Hindlimb muscle (tissue), 1 donor: ENCODE measurements around the gene SYT5. TPM values are rescaled to one million over a fixed set of nuclear protein-coding genes. Genes with fewer than 3 reads are reported as not detected.
"Not testable (repeated sequence)": the region's sequence is repeated elsewhere in the genome, so short reads cannot be mapped to it uniquely, and the experiment has no call there.

Experiments used
- DNase-seq: peaks from one replicate; pipeline ENCODE4 v3.0.0-alpha.2; 2013
- polyA plus RNA-seq: library from polyadenylated mRNA; unstranded; fragments of 120-200 nt; gene quantifications from one replicate; pipeline ENCODE4 v1.2.1, GENCODE V29; 2013; ENCODE audit not compliant: insufficient read length

The SYT5 gene
- polyA plus RNA-seq, 1 donor = 0.13 TPM

GRCh38 chr19:55166530-55167268, 13.4 kb downstream of the SYT5 start, which contains the start of gene DNAAF3:
Gene DNAAF3 (minus strand): TSS chr19:55166613. CDS start chr19:55166413, 200 bp downstream.
- peak; percentile 78 for DNase-seq

DNA sequence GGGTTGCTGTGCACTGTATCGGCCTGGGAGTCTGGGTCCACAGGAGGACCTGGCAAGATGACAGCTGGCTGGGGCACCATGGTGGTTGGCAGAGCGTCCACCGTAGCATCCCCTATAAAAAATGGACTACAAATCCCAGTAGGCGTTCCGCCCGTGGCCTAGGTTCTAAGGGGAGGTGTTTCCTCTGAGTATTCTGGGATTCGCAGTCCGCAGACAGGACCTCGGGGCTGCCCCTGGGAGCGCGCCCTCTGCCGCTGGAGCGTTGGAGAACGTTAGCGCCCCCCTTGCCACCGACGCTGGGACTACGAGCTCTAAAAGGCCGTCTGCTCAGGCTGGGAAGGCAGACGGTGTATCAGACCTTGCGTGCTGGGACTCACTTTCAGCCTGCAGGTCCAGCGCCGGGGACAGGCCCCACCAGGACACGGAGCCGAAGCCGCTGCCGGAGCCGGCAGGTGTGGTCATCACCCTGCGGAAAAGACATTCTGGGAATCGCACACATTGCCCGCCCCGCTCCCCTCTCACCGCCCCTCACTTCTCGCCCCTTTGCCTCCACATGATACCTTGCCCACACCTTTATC, 14.0 kb downstream of the SYT5 start:
- DNase-seq = no peak

DNA sequence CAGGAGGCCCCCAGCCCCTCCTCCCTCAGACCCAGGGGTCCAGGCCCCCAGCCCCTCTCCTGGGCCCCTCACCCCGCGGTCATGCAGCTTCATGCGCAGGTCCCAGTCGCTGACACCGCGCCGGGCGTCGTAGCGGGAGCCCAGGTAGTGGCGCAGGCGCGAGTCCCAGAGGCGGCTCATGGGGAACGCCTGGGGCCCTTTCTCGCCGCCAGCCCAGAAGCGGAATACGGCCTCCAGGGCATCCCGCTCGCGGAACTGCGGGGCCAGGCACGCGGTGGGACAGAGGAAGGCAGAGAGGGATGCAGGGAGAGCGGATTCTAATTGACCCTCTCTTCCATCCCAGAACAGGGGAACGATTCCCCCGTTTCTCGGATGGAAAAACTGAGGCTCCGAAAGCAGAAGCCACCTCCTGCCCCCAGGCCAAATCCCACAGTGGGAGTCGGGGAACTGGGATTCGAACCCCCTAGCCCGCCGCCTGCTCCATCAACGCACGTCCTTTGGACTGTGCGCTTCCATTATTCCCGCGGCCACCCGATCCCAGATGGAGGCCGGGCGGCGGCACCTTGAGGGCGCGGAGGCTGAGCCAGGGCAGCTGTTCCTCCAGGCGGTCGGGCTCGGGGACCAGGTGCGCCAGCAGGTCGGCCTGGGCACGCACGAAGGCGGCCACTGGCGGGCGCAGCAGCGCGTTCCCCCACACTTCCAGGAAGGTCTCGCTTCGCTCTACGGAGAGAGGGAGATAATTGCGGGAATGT, 18.3 kb downstream of the SYT5 start:
- DNase-seq = no peak

DNA sequence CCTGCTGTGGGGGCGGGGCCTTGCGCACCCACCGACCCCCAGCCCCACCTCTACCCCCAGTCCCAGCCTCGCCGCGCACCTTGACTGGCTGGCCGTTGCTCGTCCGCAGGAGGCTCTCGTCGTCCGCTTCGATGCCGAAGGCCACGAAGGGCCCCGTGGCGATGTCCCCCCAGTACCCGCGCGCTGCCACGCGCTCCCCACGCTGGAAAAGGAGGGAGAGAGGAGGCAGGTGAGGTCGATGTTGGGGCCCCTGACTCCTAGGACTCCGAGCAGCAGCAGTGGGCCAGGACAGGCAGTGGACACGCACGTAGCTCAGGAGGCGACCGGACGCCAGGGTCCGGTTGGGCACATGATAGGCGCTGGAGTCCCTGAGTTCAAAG, 19.1 kb downstream of the SYT5 start:
- no peak for DNase-seq

- peak; percentile 73 for DNase-seq
Observed at GRCh38 chr19:55160128-55160985, 19.7 kb downstream of the SYT5 start.

DNA sequence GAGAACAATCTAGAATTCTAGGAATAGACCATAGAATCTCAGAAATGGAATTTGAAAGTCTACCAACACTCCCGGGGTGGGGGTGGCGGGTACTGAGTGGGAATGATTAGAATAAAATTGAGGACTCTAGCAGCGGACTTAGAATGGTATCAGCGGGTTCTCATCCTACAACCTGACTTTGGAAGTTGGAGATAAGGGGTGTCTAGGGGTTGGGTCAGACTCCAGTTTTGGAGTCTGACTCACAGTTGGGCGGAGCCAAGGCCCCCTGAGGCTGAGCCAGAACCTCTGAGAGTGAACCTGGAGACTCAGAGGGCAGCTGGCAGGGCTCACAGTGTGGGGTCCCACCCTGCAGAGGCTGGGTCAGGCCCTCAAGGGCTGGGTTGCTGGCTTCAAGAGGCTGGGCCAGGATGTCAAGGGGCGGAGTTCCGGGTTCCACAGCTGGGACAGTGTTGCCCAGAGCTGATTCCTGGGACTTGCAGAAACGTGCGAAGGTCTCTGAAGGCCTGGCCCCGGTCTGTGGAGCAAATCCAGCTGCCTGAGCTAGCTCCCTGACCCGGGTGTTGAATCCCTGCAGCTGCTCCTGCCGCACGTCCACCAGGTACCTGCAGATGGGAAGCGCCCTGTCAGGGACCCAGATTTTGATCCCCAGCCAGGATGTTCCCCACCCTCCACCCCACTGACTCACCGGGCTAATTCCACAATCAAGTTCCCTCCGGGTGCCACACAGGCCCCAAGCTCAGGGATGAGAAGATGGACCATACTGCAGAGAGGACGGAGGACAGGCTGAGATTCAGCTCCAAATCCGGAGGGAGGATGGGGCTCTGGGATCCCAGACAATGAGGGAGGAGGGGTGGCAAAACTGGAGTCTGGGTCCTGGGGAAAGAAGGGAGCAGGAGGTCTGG, 21.0 kb downstream of the SYT5 start:
- no peak for DNase-seq

- DNase-seq = no peak
Observed at GRCh38 chr19:55158423-55158822, 21.7 kb downstream of the SYT5 start.

DNA sequence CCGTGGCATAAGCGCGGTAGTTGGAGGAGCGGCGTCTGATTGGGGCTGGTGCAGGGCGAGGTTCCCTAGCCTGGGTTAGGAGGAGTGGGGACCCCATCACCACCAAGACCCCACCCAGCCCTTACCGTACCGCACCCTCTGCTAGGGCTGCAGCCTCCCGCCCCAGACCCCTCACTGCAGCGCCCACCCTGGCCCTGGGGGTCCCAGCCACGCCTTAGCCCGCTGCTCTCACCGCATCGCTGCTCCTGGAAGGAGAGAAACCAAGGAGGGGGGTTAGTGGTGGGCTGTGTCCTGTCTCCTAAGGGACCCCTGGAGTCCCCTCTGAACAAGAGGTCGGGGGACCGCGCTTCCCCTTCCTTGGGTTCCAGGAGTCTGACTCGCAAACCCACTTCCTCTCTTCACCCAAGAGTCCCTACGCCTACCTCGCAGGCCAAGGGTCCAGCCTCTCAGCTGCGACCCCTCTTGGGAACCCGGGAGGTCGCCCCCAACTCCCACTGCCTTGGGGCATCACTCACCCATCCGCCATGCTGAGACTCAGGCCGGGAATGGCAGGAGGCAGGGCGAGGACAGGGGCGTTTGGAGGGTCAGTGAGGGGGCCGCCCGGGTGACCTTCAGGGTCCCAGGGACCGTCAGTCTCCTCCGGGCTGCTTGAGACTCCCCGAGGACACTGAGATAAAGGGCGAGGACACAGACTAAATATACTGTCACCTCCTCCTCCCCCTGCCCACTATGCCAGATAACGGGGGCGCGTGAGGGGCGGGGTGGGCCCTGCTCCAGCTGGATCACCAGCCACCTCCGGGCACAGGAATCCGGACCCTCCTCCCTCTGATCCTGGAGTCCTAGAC, 22.8 kb downstream of the SYT5 start, which contains the start of gene TNNI3:
TNNI3 (minus strand) TSS at position 669 of the 845 bp plus-strand sequence; CDS start at position 526, 143 bp downstream.
- no peak for DNase-seq

- no peak for DNase-seq
Observed at GRCh38 chr19:55156202-55157063, 23.7 kb downstream of the SYT5 start.

DNA sequence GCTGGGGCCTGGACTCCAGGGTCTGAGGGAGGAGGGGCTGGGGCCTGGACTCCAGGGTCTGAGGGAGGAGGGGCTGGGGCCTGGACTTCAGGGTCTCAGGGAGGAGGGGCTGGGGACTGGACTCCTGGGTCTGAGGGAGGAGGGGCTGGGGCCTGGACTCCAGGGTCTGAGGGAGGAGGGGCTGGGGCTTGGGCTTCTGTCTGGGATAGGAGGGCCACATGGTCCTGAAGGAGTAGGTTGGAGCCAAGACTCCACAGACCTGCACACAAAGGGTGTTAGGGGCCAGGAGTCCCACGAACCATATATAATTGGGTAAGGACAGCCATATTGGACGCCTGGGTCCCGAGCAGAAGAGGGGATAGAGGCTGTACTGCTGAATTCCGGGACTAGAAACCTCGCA, 24.3 kb downstream of the SYT5 start:
- not testable (repeated sequence) for DNase-seq

DNA sequence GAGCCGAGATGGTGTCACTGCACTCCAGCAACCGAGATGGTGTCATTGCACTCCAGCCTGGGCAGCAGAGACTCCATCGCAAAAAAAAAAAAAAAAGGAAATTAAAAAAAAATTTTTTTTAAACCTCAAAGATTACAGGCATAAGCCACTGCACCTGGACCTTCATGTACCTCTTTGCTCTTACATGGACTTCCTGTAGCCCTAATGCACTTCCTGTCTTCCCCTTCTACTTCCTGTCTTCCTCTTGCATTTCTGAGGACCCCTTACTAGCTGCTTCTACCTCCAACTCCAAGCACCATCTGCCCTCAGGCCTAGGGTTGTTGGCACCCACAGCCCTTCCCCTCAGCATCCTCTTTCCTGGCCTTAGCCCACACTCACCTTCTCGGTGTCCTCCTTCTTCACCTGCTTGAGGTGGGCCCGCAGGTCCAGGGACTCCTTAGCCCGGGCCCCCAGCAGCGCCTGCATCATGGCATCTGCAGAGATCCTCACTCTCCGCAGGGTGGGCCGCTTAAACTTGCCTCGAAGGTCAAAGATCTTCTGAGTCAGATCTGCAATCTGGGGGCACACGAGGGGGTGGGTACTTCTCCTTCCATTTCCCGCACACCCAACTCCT, 26.3 kb downstream of the SYT5 start:
- DNase-seq = no peak

- DNase-seq = no peak
Observed at GRCh38 chr19:55152017-55152416, 28.1 kb downstream of the SYT5 start.

DNA sequence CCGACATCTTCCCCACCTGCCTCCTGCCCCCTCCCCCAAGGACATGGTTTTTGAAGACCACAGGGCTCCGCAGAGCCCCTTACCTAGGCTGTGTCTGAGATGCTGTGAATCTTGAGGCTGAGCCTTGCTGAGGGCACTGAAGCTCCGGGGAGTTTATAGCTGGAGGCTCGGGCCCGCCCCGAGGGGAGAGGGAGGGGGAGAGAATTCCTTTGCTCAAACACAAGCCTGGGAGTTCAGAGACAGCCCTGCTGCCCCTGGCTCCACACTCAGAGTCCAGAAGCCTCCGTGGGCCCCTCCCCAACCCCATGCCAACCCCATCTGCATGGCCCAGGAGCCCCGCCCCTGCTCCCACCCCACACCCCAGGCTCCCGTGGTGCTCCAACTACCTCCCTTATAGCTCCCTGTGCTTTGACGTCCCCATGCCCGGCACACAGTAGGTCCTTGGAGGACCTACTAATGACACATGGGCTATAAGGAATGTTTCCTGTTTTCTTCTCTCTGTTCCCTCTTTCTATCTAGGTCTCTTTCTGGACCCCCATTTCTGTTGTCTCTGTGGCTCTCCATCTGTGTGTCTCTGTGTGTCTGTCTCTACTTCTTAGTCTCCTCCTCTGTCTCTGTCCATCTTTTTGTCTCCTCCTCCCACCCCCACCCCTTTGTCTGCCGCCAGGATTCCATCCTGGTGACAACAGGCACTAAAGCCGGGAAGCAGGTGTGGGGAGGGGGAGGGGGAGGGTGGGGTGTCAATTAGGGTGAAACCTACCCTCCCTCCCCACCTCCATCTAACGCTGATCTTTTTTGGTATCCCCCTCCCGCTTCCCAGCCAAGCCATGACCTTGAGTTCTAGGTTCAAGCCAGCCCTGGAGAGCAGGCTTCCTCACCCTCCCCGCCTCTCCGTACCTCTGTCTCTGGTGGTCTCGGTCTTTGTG, 30.7 kb downstream of the SYT5 start, which contains the start of gene TNNT1:
TNNT1 (minus strand) TSS at position 129 of the 926 bp plus-strand sequence. CDS start 2,049 bp downstream, outside the sequence.
- DNase-seq = no peak

DNA sequence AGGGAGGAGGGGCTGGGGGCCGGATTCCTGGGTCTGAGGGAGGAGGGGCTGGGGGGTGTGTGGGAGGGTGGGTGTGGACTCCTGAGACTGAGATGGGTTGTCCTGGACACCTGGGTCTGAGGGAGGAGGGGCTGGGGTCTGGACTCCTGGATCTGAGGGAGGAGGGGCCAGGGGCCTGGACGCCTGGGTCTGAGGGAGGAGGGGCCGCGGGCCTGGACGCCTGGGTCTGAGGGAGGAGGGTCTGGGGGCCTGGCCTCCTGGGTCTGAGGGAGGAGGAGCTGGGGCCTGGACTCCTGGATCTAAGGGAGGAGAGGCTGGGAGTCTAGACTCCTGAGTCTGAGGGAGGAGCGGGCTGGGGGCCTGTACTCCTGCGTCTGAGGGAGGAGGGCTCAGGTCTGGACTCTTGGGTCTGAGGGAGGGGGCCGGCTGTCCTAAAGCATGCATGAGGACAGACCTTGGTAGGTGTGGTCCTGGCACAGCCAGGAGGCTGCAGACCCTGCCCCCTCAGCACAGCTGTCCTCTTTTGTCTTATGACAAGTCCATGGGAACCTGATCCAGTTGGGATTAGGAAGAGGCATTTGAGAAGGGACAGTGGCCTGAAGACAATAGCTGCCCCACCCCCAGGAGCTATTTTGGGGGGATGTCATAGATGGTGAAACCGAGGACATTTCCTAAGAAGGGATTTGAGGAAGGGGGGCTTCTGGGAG, 32.4 kb downstream of the SYT5 start:
- no peak for DNase-seq

- DNase-seq = no peak
Observed at GRCh38 chr19:55146705-55147273, 33.3 kb downstream of the SYT5 start.

DNA sequence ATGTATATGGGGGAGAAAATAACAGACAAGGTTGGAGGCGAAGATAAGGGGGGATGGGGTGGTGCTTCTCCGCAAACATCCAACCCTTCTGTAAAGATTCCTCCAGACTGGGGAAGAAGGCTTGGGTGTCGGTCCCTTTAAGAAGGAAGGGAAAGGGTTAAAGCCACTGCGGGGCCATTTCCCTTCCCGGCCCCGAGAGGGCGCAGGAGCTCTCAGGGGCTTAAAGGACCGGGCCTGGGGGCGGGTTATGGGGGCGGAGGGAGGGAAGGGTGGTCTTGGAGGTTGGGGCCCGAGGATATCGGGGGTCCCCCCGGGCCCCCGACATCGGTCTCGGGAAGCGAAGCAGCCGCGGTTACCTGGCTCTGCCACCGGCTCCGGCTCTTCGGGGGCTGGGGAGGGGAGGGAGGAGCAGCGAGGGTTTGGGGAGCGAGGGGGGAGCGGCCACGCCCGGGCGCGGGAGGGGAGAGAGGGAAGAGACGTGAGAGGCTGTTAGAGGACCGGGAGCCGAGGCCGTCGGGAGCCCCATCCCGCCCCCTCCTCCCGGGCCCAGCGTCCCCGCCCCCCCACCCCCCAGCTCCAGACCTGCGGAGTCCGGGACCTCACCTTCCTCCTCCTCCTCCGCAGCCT, 33.9 kb downstream of the SYT5 start:
- no peak for DNase-seq
